ENCODE data around the gene ORC1. TPM values are rescaled to one million over a fixed set of nuclear protein-coding genes. Genes with fewer than 3 reads are reported as not detected.

The ORC1 gene
- total RNA-seq, 1 experiment from 2014 or later = 45.2 TPM

DNA sequence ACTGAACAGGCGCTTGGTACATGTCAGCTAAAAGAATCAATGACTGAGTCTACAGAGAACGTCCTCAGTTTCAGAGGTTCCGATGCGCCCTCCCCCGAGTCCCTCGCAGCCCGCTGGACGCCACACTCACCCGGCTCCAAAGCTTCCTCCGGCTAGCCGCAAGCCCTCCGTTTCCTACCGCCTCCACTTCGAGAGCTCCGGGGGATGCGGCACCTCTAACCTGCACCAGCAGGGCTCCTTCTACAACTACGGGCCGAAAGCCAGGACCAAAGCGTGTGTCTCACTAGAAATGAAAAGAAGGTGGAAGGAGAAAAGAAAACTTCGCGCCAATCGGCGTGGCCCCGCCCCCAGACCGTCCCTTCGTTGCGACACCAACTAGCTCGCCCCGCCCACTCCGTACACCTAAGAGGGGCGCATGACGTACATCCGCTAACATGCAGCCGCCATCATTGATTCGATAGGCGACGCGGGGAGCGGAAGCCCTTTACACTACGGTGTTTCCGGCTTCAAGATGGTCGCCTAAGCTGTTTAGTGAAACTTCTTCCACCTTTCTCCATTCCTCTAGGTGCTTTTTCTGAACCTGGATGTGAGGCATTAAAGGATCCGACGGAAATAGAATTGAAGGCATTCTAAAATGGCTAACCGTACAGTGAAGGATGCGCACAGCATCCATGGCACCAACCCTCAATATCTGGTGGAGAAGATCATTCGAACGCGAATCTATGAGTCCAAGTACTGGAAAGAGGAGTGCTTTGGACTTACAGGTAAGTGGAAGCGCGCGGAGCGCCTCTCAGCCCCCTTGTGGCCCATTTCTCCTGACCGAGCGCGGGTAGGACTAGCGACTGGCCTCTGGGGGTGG is at the start of gene ORC1, which contains the start of gene PRPF38A (continued):
- TF ChIP-seq, protein P1, sequence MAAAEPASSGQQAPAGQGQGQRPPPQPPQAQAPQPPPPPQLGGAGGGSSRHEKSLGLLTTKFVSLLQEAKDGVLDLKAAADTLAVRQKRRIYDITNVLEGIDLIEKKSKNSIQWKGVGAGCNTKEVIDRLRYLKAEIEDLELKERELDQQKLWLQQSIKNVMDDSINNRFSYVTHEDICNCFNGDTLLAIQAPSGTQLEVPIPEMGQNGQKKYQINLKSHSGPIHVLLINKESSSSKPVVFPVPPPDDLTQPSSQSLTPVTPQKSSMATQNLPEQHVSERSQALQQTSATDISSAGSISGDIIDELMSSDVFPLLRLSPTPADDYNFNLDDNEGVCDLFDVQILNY (CRISPR knock-in tag; IDR thresholded peaks at IDR 0.05) = peak; percentile 90
- TF ChIP-seq OVOL2 (CRISPR knock-in tag; IDR thresholded peaks at IDR 0.05; ENCODE audit: borderline replicate concordance) = no peak
- TF ChIP-seq NR2C2 (CRISPR knock-in tag; IDR thresholded peaks at IDR 0.05) = no peak
- TF ChIP-seq ZNF232 (CRISPR knock-in tag; IDR thresholded peaks at IDR 0.05) = no peak; the same call in 1 of the 2 replicates
- TF ChIP-seq ELF4 (CRISPR knock-in tag; IDR thresholded peaks at IDR 0.05; ENCODE audit: low read depth) = no peak
- TF ChIP-seq SOX15 (CRISPR knock-in tag; IDR thresholded peaks at IDR 0.05) = no peak
- no peak for TF ChIP-seq HMGA2 (CRISPR knock-in tag; IDR thresholded peaks at IDR 0.05)
- TF ChIP-seq, protein P2, sequence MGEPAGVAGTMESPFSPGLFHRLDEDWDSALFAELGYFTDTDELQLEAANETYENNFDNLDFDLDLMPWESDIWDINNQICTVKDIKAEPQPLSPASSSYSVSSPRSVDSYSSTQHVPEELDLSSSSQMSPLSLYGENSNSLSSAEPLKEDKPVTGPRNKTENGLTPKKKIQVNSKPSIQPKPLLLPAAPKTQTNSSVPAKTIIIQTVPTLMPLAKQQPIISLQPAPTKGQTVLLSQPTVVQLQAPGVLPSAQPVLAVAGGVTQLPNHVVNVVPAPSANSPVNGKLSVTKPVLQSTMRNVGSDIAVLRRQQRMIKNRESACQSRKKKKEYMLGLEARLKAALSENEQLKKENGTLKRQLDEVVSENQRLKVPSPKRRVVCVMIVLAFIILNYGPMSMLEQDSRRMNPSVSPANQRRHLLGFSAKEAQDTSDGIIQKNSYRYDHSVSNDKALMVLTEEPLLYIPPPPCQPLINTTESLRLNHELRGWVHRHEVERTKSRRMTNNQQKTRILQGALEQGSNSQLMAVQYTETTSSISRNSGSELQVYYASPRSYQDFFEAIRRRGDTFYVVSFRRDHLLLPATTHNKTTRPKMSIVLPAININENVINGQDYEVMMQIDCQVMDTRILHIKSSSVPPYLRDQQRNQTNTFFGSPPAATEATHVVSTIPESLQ (CRISPR knock-in tag; IDR thresholded peaks at IDR 0.05) = no peak
- TF ChIP-seq GTF2I (CRISPR knock-in tag; conservative IDR thresholded peaks at IDR 0.05) = no peak
- TF ChIP-seq RELA (CRISPR knock-in tag; IDR thresholded peaks at IDR 0.05; ENCODE audit: borderline replicate concordance) = no peak
- no peak for TF ChIP-seq PREB (CRISPR knock-in tag; IDR thresholded peaks at IDR 0.05; ENCODE audit: borderline replicate concordance)
- TF ChIP-seq, protein P3, sequence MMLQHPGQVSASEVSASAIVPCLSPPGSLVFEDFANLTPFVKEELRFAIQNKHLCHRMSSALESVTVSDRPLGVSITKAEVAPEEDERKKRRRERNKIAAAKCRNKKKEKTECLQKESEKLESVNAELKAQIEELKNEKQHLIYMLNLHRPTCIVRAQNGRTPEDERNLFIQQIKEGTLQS (CRISPR knock-in tag; conservative IDR thresholded peaks at IDR 0.05) = no peak
- no peak for TF ChIP-seq SMAD4 (CRISPR knock-in tag; IDR thresholded peaks at IDR 0.05)

- CTCF ChIA-PET = no interaction called here
- Mint-ChIP-seq H3K27ac (peak overlapping the region; percentile 65; the same call in 1 of the 2 replicates), H3K36me3 (peaks cover 34% of the 10 kb centered on the region), H3K4me1 (no peaks in the 10 kb centered on the region), H3K9me3 (no peaks in the 10 kb centered on the region), H3K27me3 (ENCODE audit: low read depth) (no peaks in the 10 kb centered on the region), H3K4me3 (no peak overlapping the region)
- DNase-seq (ENCODE audit: low spot score) (no peak), ATAC-seq (no peak)
- POLR2A ChIA-PET = no interaction called here
- no peak for TF ChIP-seq KAT7 (CRISPR knock-in tag; IDR thresholded peaks at IDR 0.05; ENCODE audit: borderline replicate concordance)
- no peak for TF ChIP-seq FOXK1 (CRISPR knock-in tag; IDR thresholded peaks at IDR 0.05)
- TF ChIP-seq IRF2 (CRISPR knock-in tag; IDR thresholded peaks at IDR 0.05; ENCODE audit: borderline replicate concordance, low read depth) = no peak
- TF ChIP-seq, protein P4, sequence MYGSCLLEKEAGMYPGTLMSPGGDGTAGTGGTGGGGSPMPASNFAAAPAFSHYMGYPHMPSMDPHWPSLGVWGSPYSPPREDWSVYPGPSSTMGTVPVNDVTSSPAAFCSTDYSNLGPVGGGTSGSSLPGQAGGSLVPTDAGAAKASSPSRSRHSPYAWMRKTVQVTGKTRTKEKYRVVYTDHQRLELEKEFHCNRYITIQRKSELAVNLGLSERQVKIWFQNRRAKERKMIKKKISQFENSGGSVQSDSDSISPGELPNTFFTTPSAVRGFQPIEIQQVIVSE (CRISPR knock-in tag; IDR thresholded peaks at IDR 0.05; ENCODE audit: borderline replicate concordance) = no peak
- TF ChIP-seq, protein P5, sequence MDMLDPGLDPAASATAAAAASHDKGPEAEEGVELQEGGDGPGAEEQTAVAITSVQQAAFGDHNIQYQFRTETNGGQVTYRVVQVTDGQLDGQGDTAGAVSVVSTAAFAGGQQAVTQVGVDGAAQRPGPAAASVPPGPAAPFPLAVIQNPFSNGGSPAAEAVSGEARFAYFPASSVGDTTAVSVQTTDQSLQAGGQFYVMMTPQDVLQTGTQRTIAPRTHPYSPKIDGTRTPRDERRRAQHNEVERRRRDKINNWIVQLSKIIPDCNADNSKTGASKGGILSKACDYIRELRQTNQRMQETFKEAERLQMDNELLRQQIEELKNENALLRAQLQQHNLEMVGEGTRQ (CRISPR knock-in tag; IDR thresholded peaks at IDR 0.05) = no peak
- TF ChIP-seq ZBTB21 (CRISPR knock-in tag; IDR thresholded peaks at IDR 0.05; ENCODE audit: borderline replicate concordance) = no peak
- TF ChIP-seq, protein P6, sequence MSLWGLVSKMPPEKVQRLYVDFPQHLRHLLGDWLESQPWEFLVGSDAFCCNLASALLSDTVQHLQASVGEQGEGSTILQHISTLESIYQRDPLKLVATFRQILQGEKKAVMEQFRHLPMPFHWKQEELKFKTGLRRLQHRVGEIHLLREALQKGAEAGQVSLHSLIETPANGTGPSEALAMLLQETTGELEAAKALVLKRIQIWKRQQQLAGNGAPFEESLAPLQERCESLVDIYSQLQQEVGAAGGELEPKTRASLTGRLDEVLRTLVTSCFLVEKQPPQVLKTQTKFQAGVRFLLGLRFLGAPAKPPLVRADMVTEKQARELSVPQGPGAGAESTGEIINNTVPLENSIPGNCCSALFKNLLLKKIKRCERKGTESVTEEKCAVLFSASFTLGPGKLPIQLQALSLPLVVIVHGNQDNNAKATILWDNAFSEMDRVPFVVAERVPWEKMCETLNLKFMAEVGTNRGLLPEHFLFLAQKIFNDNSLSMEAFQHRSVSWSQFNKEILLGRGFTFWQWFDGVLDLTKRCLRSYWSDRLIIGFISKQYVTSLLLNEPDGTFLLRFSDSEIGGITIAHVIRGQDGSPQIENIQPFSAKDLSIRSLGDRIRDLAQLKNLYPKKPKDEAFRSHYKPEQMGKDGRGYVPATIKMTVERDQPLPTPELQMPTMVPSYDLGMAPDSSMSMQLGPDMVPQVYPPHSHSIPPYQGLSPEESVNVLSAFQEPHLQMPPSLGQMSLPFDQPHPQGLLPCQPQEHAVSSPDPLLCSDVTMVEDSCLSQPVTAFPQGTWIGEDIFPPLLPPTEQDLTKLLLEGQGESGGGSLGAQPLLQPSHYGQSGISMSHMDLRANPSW (CRISPR knock-in tag; conservative IDR thresholded peaks at IDR 0.05; ENCODE audit: low read depth) = no peak
- TF ChIP-seq TEAD4 (CRISPR knock-in tag; IDR thresholded peaks at IDR 0.05) = no peak
- TF ChIP-seq HMGA2 (CRISPR knock-in tag; IDR thresholded peaks at IDR 0.05) = no peak
- TF ChIP-seq SOX15 (CRISPR knock-in tag; IDR thresholded peaks at IDR 0.05) = no peak
- TF ChIP-seq ZNF671 (CRISPR knock-in tag; IDR thresholded peaks at IDR 0.05) = no peak
- TF ChIP-seq, protein P7, sequence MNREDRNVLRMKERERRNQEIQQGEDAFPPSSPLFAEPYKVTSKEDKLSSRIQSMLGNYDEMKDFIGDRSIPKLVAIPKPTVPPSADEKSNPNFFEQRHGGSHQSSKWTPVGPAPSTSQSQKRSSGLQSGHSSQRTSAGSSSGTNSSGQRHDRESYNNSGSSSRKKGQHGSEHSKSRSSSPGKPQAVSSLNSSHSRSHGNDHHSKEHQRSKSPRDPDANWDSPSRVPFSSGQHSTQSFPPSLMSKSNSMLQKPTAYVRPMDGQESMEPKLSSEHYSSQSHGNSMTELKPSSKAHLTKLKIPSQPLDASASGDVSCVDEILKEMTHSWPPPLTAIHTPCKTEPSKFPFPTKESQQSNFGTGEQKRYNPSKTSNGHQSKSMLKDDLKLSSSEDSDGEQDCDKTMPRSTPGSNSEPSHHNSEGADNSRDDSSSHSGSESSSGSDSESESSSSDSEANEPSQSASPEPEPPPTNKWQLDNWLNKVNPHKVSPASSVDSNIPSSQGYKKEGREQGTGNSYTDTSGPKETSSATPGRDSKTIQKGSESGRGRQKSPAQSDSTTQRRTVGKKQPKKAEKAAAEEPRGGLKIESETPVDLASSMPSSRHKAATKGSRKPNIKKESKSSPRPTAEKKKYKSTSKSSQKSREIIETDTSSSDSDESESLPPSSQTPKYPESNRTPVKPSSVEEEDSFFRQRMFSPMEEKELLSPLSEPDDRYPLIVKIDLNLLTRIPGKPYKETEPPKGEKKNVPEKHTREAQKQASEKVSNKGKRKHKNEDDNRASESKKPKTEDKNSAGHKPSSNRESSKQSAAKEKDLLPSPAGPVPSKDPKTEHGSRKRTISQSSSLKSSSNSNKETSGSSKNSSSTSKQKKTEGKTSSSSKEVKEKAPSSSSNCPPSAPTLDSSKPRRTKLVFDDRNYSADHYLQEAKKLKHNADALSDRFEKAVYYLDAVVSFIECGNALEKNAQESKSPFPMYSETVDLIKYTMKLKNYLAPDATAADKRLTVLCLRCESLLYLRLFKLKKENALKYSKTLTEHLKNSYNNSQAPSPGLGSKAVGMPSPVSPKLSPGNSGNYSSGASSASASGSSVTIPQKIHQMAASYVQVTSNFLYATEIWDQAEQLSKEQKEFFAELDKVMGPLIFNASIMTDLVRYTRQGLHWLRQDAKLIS (CRISPR knock-in tag; IDR thresholded peaks at IDR 0.05; ENCODE audit: borderline replicate concordance) = no peak
Measured at GRCh38 chr1:52444463-52444862, 40.2 kb upstream of the ORC1 start.

Measured in WTC11 (cell line).